ENCODE measurements around the gene ZBTB4. TPM values are rescaled to one million over a fixed set of nuclear protein-coding genes. Genes with fewer than 3 reads are reported as not detected.

The ZBTB4 gene
- total RNA-seq, 1 experiment from 2014 or later = 14.4 TPM

- DNase-seq = no peak
- Mint-ChIP-seq H3K4me3 (no peak overlapping the region), H3K27me3 (ENCODE audit: low read depth) (no peaks in the 10 kb centered on the region), H3K27ac (no peak overlapping the region; a peak in 1 of 7 replicates), H3K36me3 (ENCODE audit: insufficient read depth in 1 of 3, low read depth in 3 of 3) (peaks cover 2 to 13% (median 9%) of the 10 kb centered on the region in 3 experiments; a peak in 4 of 7 replicates), H3K4me1 (no peaks in the 10 kb centered on the region; a peak in 1 of 4 replicates), H3K9me3 (no peaks in the 10 kb centered on the region)
- H2BK120ac ChIP-seq (ENCODE audit: low read depth, low read length, poor library complexity, severe bottlenecking) = no peak overlapping the region
- H4K91ac ChIP-seq (ENCODE audit: insufficient read length, low read depth, low read length) = no peak overlapping the region
- H3K4me2 ChIP-seq (ENCODE audit: insufficient read depth, insufficient read length, low read length) = no peak overlapping the region
- H2AFZ ChIP-seq (ENCODE audit: low read length) = no peak overlapping the region
- no peaks in the 10 kb centered on the region for H3K27me3 ChIP-seq (ENCODE audit: insufficient read depth, low read length)
- H3K23ac ChIP-seq (ENCODE audit: insufficient read length, low read depth, low read length) = no peak overlapping the region
- no peak overlapping the region for H4K8ac ChIP-seq (replicated peaks; ENCODE audit: insufficient read length, low read depth, low read length)
- no peak overlapping the region for H4K5ac ChIP-seq (ENCODE audit: insufficient read length, low read depth, low read length)
- no peak overlapping the region for H2BK5ac ChIP-seq (ENCODE audit: insufficient read length, low read length)
- H3K4me1 ChIP-seq (ENCODE audit: insufficient read depth, low read length) = no peaks in the 10 kb centered on the region; the same call in 1 of the 2 replicates
- H2BK15ac ChIP-seq (ENCODE audit: low read depth, low read length) = no peak overlapping the region
- H4K20me1 ChIP-seq (ENCODE audit: control insufficient read depth, insufficient read depth, insufficient read length) = no peaks in the 10 kb centered on the region
- no peak for TF ChIP-seq CTCF (conservative IDR thresholded peaks at IDR 0.05)
- no peaks in the 10 kb centered on the region for H3K79me2 ChIP-seq (ENCODE audit: insufficient read depth, low read length)
- no peak overlapping the region for H3K27ac ChIP-seq (ENCODE audit: insufficient read length, low read depth, low read length)
- no peaks in the 10 kb centered on the region for H3K79me1 ChIP-seq (ENCODE audit: insufficient read depth, low read depth, low read length, poor library complexity, severe bottlenecking)
- H3K14ac ChIP-seq (ENCODE audit: insufficient read depth, low read length) = no peak overlapping the region
- H3T11ph ChIP-seq (ENCODE audit: low read length) = no peak overlapping the region
- no peak overlapping the region for H3K56ac ChIP-seq (ENCODE audit: insufficient read length, low read depth, low read length)
- no peak overlapping the region for H2BK20ac ChIP-seq (ENCODE audit: low read depth, low read length, poor library complexity, severe bottlenecking)
- no peak overlapping the region for H2AK5ac ChIP-seq (ENCODE audit: insufficient read length, low read length)
- H3K9ac ChIP-seq (ENCODE audit: extremely low read depth, insufficient read length, low read length) = no peak overlapping the region
- H2BK12ac ChIP-seq (ENCODE audit: insufficient read length, low read depth, low read length) = no peak overlapping the region
- no peak overlapping the region for H3K18ac ChIP-seq (ENCODE audit: insufficient read length, low read depth, low read length)
- no CpG with 5 or more reads among the region's 12 CpGs for WGBS (ENCODE audit: extremely low coverage, insufficient read length, low lambda C conversion rate)
- H3K4ac ChIP-seq (ENCODE audit: low read depth, low read length) = no peak overlapping the region
- no peaks in the 10 kb centered on the region for H3K23me2 ChIP-seq (ENCODE audit: insufficient read length, low read depth, low read length, poor library complexity, severe bottlenecking)
- no peaks in the 10 kb centered on the region for H3K9me3 ChIP-seq (ENCODE audit: control insufficient read depth, low read depth, low read length)
Measured at GRCh38 chr17:7468804-7469389, 10.5 kb downstream of the ZBTB4 start.
